HG02798 (cell line): ENCODE data around the gene NBR1.
"Not testable (repeated sequence)": the region's sequence is repeated elsewhere in the genome, so short reads cannot be mapped to it uniquely, and the experiment has no call there.

Experiments used
- ATAC-seq: cut with Tn5 transposase; IDR thresholded peaks from one replicate; pipeline ENCODE4 v1.9.1; 2021; ENCODE audit warnings: mild to moderate bottlenecking; ENCODE audit not compliant: unreplicated experiment, poor library complexity

The NBR1 gene

GRCh38 chr17:43170766-43171585 is at the start of gene NBR1:
NBR1 (plus strand) TSS chr17:43171214; CDS start chr17:43175800, 4,586 bp downstream.
- ATAC-seq, result peak; percentile 86

GRCh38 chr17:43125133-43125966 is 45.7 kb upstream of the NBR1 start, which contains the start of gene BRCA1:
BRCA1 (minus strand) TSS chr17:43125364; CDS start chr17:43124096, 1,268 bp downstream.
- ATAC-seq, result peak; percentile 98

- ATAC-seq, result no peak
These were observed 44.8 kb upstream of the NBR1 start for GRCh38 chr17:43125967-43126910.

GRCh38 chr17:43126911-43127290 is 44.1 kb upstream of the NBR1 start:
- ATAC-seq, result no peak

GRCh38 chr17:43127333-43127876 is 43.6 kb upstream of the NBR1 start:
- ATAC-seq, result not testable (repeated sequence)

GRCh38 chr17:43129671-43130010 is 41.4 kb upstream of the NBR1 start:
- no peak for ATAC-seq

GRCh38 chr17:43132117-43132516 is 38.9 kb upstream of the NBR1 start:
- ATAC-seq, result no peak

GRCh38 chr17:43133439-43133838 is 37.6 kb upstream of the NBR1 start:
- not testable (repeated sequence) for ATAC-seq

- no peak for ATAC-seq
These were observed 36.1 kb upstream of the NBR1 start for GRCh38 chr17:43134774-43135453.

GRCh38 chr17:43135454-43135819 is 35.6 kb upstream of the NBR1 start:
- ATAC-seq, result no peak

- ATAC-seq, result not testable (repeated sequence)
These were observed 34.4 kb upstream of the NBR1 start for GRCh38 chr17:43136574-43136973.

- ATAC-seq, result not testable (repeated sequence)
These were observed 32.5 kb upstream of the NBR1 start for GRCh38 chr17:43138531-43138930.

- no peak for ATAC-seq
These were observed 30.4 kb upstream of the NBR1 start for GRCh38 chr17:43140396-43141332.

- no peak for ATAC-seq
These were observed 28.9 kb upstream of the NBR1 start for GRCh38 chr17:43142153-43142552.

GRCh38 chr17:43143201-43143600 is 27.8 kb upstream of the NBR1 start:
- no peak for ATAC-seq

- no peak for ATAC-seq
These were observed 24.4 kb upstream of the NBR1 start for GRCh38 chr17:43146649-43147048.

- ATAC-seq, result no peak
These were observed 19.0 kb upstream of the NBR1 start for GRCh38 chr17:43151880-43152456.

- not testable (repeated sequence) for ATAC-seq
These were observed 17.7 kb upstream of the NBR1 start for GRCh38 chr17:43153197-43153835.
